NCI-H146 (cell line): ENCODE measurements around the gene RRP9.

ENCODE experiments used
- DNase-seq: peaks from one replicate; lab custom pipeline; 2025; lab: John Stamatoyannopoulos, UW

RRP9 gene

DNA sequence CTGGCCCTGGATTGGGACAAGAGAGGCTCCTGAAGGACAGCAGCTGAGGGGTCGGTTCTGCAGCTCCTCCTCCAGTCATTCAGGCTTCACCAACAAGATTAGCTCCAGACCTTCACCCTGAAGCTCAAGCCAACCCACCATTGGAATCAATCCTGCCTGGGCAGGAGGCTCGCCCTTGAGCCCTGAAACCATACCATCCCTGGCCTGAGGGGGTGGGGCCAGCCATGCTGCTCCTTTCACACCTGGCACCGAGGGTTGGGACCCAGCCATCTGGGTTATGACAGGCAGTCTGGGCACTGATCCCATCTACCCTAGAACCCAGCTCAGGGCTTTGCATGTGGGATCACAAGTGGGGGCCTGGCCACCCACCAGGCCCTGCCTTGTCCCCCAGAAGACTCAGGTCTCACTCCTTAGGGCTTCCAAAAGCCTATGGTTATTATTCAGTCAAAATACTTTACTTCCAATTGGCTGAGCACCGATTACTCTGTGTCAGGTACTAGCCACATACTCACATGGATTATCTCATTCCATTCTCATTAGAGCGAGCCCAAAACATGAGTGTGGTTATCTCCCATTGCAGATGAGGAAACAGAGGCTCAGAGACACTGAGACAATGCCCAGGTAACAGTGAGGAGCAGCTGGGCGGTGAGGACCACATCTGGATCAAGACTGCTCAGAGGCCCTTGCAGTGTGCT, 29.0 kb upstream of the RRP9 start:
- no peak for DNase-seq

- no peak for DNase-seq
These were observed 28.1 kb upstream of the RRP9 start for GRCh38 chr3:51969841-51970240.

DNA sequence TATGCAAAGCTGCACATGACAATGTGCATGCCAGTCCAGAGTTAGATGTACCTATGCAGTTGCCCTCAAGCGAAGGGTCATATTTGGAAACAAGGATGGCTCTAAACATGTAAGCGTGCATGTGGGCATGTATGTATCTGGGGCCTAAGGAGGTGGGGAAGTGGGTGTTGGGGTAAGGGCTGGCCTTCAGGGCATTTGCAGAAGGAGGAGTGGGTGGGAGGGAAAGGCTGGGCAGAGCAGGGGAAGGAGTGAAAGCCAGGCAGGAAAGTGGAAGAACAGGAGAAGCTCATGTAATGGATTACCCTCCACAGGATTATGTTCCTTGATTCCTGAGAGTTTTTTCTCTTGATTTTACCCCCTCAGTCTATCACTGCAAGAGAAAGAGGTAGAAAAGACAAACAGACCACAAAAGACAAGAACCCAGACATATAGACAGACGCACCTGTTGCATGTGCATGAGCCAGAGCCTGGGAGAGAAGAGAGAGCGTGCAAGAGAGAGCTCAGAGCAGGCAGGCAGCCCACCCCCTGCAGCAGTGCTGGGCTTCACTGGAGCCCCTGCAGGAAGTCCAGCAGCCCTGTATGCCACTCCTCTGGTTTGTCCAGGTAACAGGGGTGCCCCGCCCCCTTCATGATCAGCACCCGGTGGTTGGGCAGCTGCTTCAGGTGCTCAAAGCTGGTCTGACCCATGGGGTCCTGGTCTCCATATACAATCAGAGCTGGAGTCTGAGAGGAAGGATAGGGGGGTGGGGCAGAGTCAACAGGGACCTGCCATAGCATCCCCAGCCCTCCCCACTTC, 27.4 kb upstream of the RRP9 start:
- no peak for DNase-seq

GRCh38 chr3:51968170-51968775, 26.6 kb upstream of the RRP9 start:
- peak; percentile 28 for DNase-seq

- peak; percentile 56 for DNase-seq
These were observed 25.9 kb upstream of the RRP9 start, which contains the start of gene PCBP4 for GRCh38 chr3:51967384-51968169. TSS of gene PCBP4 (minus strand) at chr3:51967454. CDS start at chr3:51961240, 6,214 bp downstream.

- DNase-seq, result peak; percentile 20
These were observed 25.2 kb upstream of the RRP9 start for GRCh38 chr3:51966922-51967383.

- peak; percentile 20 for DNase-seq
These were observed 24.8 kb upstream of the RRP9 start for GRCh38 chr3:51966486-51966885.

DNA sequence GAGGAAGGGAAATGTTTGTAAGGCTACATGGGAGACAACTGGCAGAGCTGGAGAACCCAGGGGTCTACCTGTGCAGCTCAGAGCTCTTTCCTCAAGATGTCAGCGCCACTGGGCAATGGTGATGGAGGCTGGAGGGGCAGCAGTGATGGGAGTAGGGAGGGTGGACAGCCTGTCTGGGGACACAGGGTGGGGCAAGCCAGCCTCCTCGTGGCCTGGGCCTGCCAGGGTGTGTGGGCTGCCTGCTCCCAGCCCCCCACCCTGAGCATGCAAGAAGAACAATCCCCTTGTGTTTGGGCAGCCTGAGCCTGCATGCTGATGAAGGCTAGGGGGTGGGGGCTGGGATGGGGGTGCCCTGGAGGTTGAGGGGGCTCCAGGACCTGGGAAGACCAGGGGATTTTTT, 24.3 kb upstream of the RRP9 start:
- DNase-seq, result no peak

DNA sequence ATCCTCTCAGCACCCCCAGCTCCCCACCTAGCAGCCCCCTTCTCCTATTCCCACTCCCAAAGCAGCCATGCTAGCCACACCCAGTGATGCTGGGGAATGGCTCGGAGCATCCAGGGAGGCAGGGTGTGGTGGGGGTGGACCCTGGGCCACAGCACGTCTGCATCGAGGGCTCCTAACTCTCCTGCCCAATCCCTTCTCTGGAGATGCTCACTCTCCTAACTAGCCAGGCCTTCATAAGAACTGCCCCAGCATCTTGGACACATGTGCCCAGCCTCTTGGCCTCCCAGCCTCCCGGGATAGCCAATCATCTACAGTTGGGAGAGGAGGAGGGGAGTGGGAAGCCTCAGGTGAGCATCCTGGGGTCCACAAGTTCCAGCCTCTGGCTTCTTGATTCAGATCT, 22.8 kb upstream of the RRP9 start:
- no peak for DNase-seq

GRCh38 chr3:51963951-51964451, 22.3 kb upstream of the RRP9 start:
- peak; percentile 54 for DNase-seq

GRCh38 chr3:51962854-51963530, 21.3 kb upstream of the RRP9 start:
- no peak for DNase-seq

DNA sequence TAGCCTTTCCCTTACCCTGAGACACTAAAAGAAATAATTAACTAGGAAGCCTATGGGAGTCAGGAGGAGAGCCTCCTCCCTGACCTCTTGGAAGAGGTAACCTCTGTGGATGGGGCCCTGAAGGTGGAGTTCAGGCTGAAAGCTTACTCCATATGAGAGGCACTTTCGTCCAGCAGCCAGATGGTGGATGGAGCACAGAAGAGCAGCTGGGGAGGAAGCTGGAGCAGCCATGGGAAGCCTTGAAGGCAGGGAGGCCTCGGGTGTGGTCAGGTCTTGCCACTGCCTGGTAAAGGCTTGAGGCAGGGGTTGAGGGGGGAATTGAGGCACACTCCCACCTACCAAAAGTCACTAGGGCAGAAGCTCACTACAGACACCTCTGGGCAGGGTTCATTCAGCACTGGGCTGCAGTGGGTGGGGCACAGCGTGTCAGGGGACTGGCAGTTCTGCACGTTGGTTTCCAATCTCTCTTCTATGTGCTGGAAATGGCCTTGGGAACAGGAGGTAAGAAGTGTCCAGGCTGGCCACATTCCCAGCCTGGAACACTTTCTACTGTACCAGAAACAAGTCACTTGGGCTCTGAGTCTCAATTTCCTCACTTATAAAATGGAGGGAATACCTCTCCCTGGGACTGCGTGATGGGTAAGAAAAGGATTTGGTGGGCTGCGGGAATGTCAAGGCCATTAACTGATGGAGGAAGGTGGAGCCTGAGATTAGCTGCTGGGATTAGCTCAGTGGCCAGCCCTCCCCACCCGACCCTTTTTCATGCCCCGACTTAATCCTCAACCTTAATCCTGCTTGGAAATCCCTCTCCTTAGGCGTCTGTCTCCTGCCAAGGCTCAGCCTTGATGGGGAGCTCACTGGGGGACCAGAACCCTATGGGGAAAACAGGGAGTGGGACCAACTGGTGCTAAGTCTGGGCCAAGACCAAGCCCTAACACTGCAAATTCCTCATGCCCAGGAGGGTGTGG, 20.2 kb upstream of the RRP9 start:
- no peak for DNase-seq

DNA sequence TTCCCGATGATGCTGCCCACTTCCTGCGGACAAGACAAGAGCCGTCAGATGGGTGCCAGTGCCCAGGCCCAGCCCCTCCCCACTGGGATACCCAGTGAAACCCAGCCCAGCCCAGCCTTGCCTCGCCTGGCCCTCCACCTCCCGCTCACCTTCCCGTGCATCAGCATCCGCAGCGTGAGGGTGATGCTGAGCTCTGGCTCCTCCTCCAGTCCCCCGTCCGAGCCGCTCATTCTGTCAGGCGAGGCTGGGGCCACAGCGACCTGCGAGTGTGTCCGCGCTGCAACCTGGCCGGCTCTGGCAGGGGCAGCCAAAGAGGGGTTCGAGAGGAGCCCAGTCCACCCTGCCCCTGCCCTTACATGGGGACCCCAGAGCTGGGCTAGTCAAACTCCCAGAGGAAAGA, 19.3 kb upstream of the RRP9 start:
- DNase-seq, result no peak

- DNase-seq, result no peak
These were observed 18.7 kb upstream of the RRP9 start for GRCh38 chr3:51960386-51960785.

DNA sequence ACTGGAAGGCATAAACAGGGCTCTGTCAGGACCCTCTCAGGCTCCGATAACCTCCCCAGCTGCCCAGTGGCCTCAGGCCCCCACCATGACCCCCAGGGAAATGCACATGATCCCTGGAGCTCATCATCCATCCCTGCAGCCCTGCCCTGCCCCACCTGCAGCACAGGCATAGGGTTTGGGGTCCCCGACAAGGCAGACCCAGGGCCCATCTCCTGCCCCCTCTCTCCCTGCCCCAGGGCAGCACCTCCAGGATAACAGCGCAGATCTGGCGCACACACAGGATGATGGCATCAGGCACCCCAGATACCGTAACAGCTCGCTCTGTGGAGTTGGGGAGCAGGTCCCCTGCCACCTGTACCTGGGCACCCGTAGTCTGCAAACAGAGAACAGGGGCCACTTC, 17.9 kb upstream of the RRP9 start:
- DNase-seq, result no peak

GRCh38 chr3:51958603-51959521, 17.2 kb upstream of the RRP9 start:
- no peak for DNase-seq

- no peak for DNase-seq
These were observed 16.0 kb upstream of the RRP9 start for GRCh38 chr3:51957520-51958205.
